NCI-H128 (cell line): ENCODE measurements around the gene SHANK1.
"Not testable (repeated sequence)": the region's sequence is repeated elsewhere in the genome, so short reads cannot be mapped to it uniquely, and the experiment has no call there.

Experiments used
- DNase-seq: peaks from one replicate; lab custom pipeline; 2025; ENCODE audit not compliant: unreplicated experiment; lab: John Stamatoyannopoulos, UW

The SHANK1 gene

GRCh38 chr19:50640368-50640767, 79.2 kb downstream of the SHANK1 start:
- no peak for DNase-seq

DNA sequence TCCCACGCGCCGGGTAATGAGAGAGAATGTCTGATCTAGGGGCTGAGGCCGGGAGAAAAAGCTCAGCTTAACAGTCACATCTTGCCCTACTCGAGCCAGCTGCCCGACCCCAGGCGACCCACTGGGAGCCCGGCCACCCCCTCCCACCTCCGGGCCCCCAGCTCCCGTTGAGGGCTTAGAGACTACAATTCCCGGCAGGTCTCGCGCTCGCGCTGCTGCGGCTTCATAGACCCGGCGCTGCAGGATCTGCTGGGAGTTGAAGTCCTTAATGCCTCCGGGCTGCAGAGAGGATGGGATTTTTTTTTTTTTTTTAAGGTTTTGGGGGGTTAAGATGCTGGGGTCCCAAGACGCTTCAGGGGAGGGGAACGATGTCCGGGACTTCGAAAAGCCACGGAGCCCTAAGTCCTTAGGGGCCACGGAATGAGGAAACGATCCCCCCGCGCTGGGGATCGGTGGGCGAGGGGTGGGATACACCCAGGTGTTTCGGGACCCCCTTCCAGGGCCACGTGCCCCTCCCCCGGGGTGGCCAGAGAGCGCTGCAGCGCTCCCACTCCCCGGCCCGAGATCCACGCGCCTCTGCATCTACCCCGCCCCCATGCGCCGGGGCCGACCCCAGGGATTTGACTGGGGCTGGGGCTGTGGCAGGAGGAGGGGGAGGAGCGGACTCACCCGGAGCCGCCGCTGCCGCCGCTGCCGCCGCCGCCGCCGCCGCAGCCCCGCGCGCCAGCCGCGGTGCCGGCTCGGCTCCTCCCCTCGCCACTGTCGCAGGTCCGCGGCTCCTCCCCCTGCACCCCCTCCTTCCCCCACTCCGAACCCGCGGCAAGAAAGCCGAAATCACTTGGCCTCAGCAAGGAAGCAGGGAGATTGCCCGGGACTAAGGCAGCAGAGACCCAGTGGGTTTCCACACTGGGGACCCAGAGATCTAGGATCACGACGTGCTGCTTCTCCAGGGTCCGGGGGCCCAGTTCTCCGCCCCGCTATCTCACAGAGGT, 80.2 kb downstream of the SHANK1 start, which contains the start of gene SYT3:
SYT3 (minus strand) TSS at position 761 of the 992 bp plus-strand sequence. CDS start 2,470 bp downstream, outside the sequence.
- no peak for DNase-seq

DNA sequence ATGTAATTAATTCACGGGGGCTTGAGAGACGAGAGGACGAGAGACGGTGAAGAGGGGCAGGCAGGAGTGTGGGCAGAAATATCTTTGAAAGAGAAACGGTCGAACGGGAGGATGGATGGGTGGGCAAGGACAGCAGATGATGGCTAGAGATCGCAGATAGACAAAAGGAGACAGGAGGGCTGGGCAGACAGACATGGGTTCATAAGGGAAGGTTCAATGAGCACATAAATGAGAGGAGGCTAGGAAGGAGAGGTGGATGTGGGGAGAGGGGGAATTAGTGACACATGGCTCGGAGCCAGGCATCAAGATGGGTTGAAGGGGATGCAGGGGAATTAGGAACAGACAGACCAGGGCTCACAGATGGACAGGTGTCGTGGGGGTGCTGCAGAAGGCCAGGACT, 81.0 kb downstream of the SHANK1 start:
- DNase-seq, result no peak

DNA sequence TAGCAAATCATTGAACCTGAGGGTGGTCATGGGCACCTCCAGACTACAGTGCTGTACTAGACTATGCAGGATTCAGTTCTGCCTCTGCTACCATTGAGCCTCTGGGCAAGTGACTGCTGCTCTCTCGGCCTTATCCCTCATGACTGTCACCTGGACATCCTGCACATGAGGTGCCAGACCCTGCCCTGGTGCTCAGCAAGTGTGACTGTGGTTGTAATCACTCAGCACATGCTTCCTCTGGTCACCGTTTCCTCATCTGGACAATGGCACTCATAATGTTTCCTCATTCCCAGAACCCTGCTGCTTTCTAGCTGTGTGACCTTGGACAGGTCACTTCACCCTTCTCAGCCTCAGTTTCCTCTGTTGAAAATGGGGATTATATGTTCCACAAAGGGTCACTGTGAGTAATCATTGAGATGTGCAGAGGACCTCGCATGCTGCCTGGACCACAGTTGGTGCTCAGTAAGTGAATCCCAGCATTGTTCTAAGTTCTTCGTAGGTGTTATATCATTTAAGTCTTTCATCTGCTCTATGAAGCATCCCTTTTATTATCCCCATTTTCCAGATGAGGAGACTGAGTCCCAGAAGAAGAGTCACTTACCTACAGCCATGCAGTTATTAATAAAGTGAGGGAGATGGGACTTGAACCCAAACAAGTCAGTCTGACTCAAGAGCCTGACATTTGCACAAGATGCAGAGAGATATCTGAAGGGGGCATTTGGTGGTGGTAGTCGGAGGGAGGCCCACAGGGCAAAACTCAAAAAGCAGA, 83.1 kb downstream of the SHANK1 start:
- DNase-seq, result no peak

- DNase-seq, result no peak
Observed at GRCh38 chr19:50633973-50634372, 85.6 kb downstream of the SHANK1 start.

DNA sequence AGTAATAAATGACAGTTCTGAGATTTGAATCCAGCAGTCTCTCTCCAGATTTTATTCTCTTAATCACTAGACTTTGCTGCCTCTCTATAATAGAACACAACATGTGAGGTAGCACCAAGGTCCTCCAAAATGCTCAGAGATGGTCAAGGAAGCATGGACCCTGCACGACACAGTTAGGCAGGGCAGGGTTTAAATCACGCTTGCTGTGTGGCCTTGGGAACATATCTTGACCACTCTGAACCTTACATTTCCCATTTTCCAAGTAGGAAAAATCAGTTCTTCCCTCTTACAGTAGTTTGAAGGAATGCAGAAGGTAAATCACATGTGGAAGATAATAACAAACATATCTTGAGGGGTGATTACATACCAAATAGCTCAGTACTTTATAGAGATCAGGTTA, 86.2 kb downstream of the SHANK1 start:
- DNase-seq, result no peak

- DNase-seq, result no peak
Observed at GRCh38 chr19:50632151-50632835, 87.3 kb downstream of the SHANK1 start.

- DNase-seq, result no peak
Observed at GRCh38 chr19:50629801-50630200, 89.8 kb downstream of the SHANK1 start.

DNA sequence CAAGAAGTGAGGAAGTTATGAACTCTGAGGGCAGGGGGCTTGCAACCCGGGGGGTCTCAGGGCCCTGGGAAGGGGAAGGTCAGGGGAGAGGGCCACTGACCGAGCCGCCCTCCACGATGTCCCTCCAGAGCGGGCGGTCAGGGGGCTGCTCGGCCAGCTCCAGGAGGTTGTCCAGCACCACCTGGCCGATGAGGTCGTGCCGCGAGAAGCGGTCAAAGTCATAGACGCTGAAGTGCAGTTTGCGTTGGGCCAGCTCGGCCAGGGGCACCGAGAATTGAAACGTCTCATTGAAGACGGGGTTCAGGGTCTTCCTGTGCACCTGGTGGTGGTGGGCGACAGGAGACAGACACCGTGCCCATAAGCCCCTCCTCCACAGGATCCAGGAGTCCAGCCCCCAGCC, 90.4 kb downstream of the SHANK1 start:
- DNase-seq, result no peak

- no peak for DNase-seq
Observed at GRCh38 chr19:50628551-50628950, 91.1 kb downstream of the SHANK1 start.

DNA sequence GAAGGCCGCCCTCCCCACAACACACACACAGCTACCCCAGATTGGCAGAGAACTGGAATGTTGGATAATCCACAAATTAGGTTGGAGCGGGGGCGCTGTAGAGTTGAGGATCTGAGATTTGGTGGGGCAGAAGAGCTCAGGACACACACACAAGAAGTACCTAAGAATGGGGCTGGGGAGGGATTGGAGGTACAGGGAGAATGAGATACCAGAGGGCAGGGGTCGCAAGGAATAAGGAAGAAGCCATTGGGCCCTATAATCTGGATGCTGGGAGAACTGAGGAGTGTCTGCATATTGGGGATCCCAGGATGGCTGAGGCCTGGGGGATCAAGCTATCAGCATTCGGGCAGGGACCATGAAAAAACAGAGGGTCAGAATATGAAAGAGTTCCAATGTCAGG, 91.5 kb downstream of the SHANK1 start:
- no peak for DNase-seq

DNA sequence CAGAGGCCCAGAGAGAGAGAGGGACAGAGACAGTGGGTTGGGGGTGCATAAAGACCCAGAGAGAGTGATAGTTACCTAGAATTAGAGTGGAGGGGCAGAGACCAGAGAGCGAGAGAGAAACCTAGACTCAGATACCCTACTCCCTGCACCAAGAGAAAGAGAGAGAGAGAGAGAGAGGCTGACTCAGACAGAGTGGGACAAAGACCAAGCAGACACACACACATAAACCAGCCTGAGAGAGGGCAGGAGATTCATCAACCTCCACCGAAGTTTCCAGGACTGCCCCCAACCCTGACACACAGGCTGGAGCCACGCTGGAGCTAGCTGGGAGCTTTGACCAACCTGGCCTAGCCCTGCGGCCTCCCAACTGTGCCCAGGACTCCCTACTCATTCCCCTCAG, 92.8 kb downstream of the SHANK1 start:
- no peak for DNase-seq

DNA sequence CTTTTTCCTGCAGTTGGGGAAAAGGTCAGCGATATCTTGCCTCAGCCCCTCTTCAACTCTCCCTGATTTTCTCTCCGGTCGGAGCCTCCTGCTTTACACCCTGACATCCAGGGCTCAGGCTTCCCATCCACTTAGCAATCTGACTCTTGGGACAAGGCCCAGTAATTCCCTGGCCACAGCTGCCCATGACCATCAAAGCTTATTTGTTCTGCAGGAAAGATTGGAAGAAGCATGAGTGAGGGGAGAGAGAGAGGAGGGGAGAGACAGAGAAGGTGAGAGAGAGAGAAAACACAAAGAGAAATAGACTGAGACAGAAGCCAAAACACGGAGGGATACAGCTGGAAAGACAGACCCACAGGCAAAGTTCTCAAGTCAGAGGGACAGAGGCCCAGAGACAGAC, 93.6 kb downstream of the SHANK1 start:
- DNase-seq, result no peak

DNA sequence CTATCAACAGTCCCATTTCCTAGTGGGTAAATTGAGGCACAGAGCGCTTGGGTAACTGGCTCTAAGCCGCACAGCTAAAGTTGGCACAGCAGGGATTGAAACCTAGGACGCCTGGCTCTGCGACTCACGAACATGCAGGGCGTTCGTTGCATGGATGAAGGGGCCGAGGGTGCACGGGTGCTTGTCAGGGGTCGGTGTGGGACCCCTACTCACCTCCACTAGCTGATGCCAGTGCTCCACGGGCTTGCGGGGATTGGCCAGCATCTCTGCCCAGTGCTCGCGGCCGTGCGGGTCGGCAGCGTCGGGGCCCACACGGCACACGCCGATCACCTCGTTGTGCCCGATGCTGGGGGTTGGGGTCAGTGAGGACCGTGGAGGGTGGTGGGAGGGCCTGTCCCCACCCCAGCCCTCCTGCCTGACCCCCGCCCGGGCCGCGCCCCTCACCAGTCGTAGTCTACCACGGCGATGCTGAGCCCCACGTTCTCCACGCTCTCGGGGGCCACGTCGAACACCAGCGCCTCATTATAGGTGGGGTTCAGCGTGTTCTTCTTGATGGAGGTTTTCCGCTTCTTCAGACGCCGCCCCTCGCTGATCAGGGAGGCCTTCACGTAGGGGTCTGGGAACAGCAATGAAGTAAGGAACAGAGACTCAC, 94.5 kb downstream of the SHANK1 start:
- no peak for DNase-seq

- DNase-seq, result not testable (repeated sequence)
Observed at GRCh38 chr19:50620394-50620906, 99.2 kb downstream of the SHANK1 start.

- not testable (repeated sequence) for DNase-seq
Observed at GRCh38 chr19:50619184-50619583, 100.4 kb downstream of the SHANK1 start.

DNA sequence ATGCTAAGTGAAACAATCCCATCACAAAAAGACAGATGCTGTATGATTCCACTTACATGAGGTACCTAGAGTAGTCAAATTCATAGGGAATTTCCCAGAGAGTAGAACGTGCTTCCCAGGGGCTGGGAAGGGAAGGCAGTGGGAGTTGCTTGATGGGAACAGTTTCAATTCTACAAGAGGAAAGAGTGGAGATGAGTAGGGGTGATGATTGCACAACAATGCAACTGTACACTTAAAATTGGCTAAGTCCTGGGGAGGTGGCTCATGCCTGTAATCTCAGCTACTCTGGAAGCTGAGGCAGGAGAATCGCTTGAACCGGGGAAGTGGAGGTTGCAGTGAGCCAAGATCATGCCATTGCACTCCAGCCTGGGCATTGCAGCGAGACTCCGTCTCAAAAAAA, 101.2 kb downstream of the SHANK1 start:
- DNase-seq, result not testable (repeated sequence)

GRCh38 chr19:50612504-50613404, 106.8 kb downstream of the SHANK1 start:
- DNase-seq, result not testable (repeated sequence)
